GM19372 (cell line): ENCODE results near the gene EGFR.
"Not testable (repeated sequence)": the region's sequence is repeated elsewhere in the genome, so short reads cannot be mapped to it uniquely, and the experiment has no call there.

Experiments used
- ATAC-seq: cut with Tn5 transposase; IDR thresholded peaks from one replicate; pipeline ENCODE4 v1.9.1; 2021; ENCODE audit warnings: mild to moderate bottlenecking, low read depth, moderate library complexity; ENCODE audit not compliant: unreplicated experiment

Gene EGFR

GRCh38 chr7:55033236-55033846 lies 14.5 kb downstream of the EGFR start:
- no peak for ATAC-seq

- ATAC-seq = no peak
These were observed 16.0 kb downstream of the EGFR start for GRCh38 chr7:55034776-55035175.

- ATAC-seq = not testable (repeated sequence)
These were observed 16.6 kb downstream of the EGFR start for GRCh38 chr7:55035410-55035809.

GRCh38 chr7:55036950-55037736 lies 18.3 kb downstream of the EGFR start:
- ATAC-seq = no peak

- ATAC-seq = no peak
These were observed 25.0 kb downstream of the EGFR start for GRCh38 chr7:55043691-55044370.

- ATAC-seq = no peak
These were observed 25.5 kb downstream of the EGFR start for GRCh38 chr7:55044371-55044717.

- no peak for ATAC-seq
These were observed 26.0 kb downstream of the EGFR start for GRCh38 chr7:55044791-55045190.

- ATAC-seq = no peak
These were observed 27.9 kb downstream of the EGFR start for GRCh38 chr7:55046582-55047342.

GRCh38 chr7:55048221-55048859 lies 29.5 kb downstream of the EGFR start:
- ATAC-seq = no peak

GRCh38 chr7:55050281-55050680 lies 31.5 kb downstream of the EGFR start:
- no peak for ATAC-seq

GRCh38 chr7:55052081-55052480 lies 33.3 kb downstream of the EGFR start:
- no peak for ATAC-seq

GRCh38 chr7:55052741-55053427 lies 34.1 kb downstream of the EGFR start:
- ATAC-seq = no peak

- ATAC-seq = no peak
These were observed 35.1 kb downstream of the EGFR start for GRCh38 chr7:55053651-55054571.

GRCh38 chr7:55054758-55055157 lies 35.9 kb downstream of the EGFR start:
- no peak for ATAC-seq

- ATAC-seq = no peak
These were observed 36.7 kb downstream of the EGFR start for GRCh38 chr7:55055479-55055878.

GRCh38 chr7:55056068-55056467 lies 37.3 kb downstream of the EGFR start:
- ATAC-seq = no peak

GRCh38 chr7:55056577-55057480 lies 38.0 kb downstream of the EGFR start:
- no peak for ATAC-seq

- no peak for ATAC-seq
These were observed 39.5 kb downstream of the EGFR start for GRCh38 chr7:55058314-55058713.
